ENCODE results near the gene NDST3.

- TF ChIP-seq CTCF (IDR thresholded peaks at IDR 0.05): no peak
- TF ChIP-seq TCF12 (IDR thresholded peaks at IDR 0.05): no peak
- TF ChIP-seq YY1 (IDR thresholded peaks at IDR 0.05; ENCODE audit: low read depth): no peak
- no peak for TF ChIP-seq TAF1 (IDR thresholded peaks at IDR 0.05; ENCODE audit: borderline replicate concordance, low read depth, low read length)
- no peak for TF ChIP-seq MEF2A (IDR thresholded peaks at IDR 0.05; ENCODE audit: borderline replicate concordance, low read depth)
- no peak for TF ChIP-seq MXI1 (IDR thresholded peaks at IDR 0.05; ENCODE audit: low read depth, low read length)
- no peak for TF ChIP-seq POLR2AphosphoS5 (IDR thresholded peaks at IDR 0.05; ENCODE audit: low read depth, low read length)
- no peak for TF ChIP-seq RAD21 (IDR thresholded peaks at IDR 0.05; ENCODE audit: low read length)
- TF ChIP-seq REST (IDR thresholded peaks at IDR 0.05; ENCODE audit: low read depth, low read length): no peak
These were observed 7.5 kb upstream of the NDST3 start for GRCh38 chr4:118026806-118027205.

All from SK-N-SH (cell line).